Mesenchymal stem cell (in vitro differentiated cells and primary cell): ENCODE data around the gene UBTD1.
A peak's percentile ranks its signal among the peaks of the same experiment; 100 is the strongest.
"Not testable (repeated sequence)": the region's sequence is repeated elsewhere in the genome, so short reads cannot be mapped to it uniquely, and the experiment has no call there.

Experiments
- DNase-seq: peaks from one replicate; pipeline ENCODE4 v3.0.0-alpha.2; 2013
- H2AFZ ChIP-seq: one replicate; pipeline ENCODE4 v1.6.1; 2013; ENCODE audit warnings: low read depth, mild to moderate bottlenecking, control low read depth, inconsistent platforms, low read length, moderate library complexity
- H2AK5ac ChIP-seq: 2 replicates; pipeline ENCODE4 v1.6.1; 2013; ENCODE audit warnings: low read length, moderate library complexity, mild to moderate bottlenecking, inconsistent platforms; ENCODE audit not compliant: severe bottlenecking
- H2BK120ac ChIP-seq: one replicate; pipeline ENCODE4 v1.6.1; 2013; ENCODE audit warnings: low read depth, mild to moderate bottlenecking, inconsistent platforms, low read length, moderate library complexity
- H2BK12ac ChIP-seq, 2 experiments: one replicate each; pipeline ENCODE4 v1.6.1; 2013; ENCODE audit warnings: inconsistent platforms in 2 of 2, low read length in 2 of 2, mild to moderate bottlenecking in 2 of 2, moderate library complexity in 2 of 2, control low read depth in 1 of 2
- H2BK15ac ChIP-seq: one replicate; pipeline ENCODE4 v1.6.1; 2013; ENCODE audit warnings: mild to moderate bottlenecking, low read depth, inconsistent platforms; ENCODE audit not compliant: poor library complexity, severe bottlenecking
- H2BK5ac ChIP-seq: 2 replicates; pipeline ENCODE4 v1.6.1; 2013; ENCODE audit warnings: low read depth, mild to moderate bottlenecking, low read length, control low read depth, inconsistent platforms; ENCODE audit not compliant: poor library complexity, severe bottlenecking
- H3K14ac ChIP-seq, 2 experiments: one replicate each; pipeline ENCODE4 v1.6.1; 2013; ENCODE audit warnings: inconsistent platforms in 2 of 2, low read length in 2 of 2, control low read depth in 1 of 2, mild to moderate bottlenecking in 1 of 2, moderate library complexity in 1 of 2
- H3K18ac ChIP-seq, 2 experiments: one replicate each; pipeline ENCODE4 v1.6.1; 2013; ENCODE audit warnings: inconsistent platforms in 2 of 2, low read length in 2 of 2, control low read depth in 1 of 2, low read depth in 1 of 2, mild to moderate bottlenecking in 1 of 2
- H3K23ac ChIP-seq, 2 experiments: one replicate each; pipeline ENCODE4 v1.6.1; 2013; ENCODE audit warnings: inconsistent platforms in 2 of 2, low read length in 2 of 2, mild to moderate bottlenecking in 2 of 2, moderate library complexity in 2 of 2, control low read depth in 1 of 2
- H3K27ac ChIP-seq: 2 replicates; pipeline ENCODE4 v1.5.1; 2013; ENCODE audit warnings: mild to moderate bottlenecking, moderate library complexity, low read length, control low read depth, inconsistent platforms; ENCODE audit not compliant: poor library complexity, severe bottlenecking
- H3K27me3 ChIP-seq, 2 experiments: 2 replicates each; pipeline versions ENCODE4 v1.6.1 to v1.7.0; 2013; ENCODE audit warnings: low read length in 2 of 2, mild to moderate bottlenecking in 2 of 2, moderate library complexity in 2 of 2, control low read depth in 1 of 2, inconsistent platforms in 1 of 2; ENCODE audit not compliant: control insufficient read depth in 1 of 2, insufficient read depth in 1 of 2
- H3K36me3 ChIP-seq, 2 experiments: 2 replicates each; pipeline versions ENCODE4 v1.6.1 to v1.7.0; 2013; ENCODE audit warnings: low read length in 2 of 2, control low read depth in 1 of 2, inconsistent platforms in 1 of 2, low read depth in 1 of 2, mild to moderate bottlenecking in 1 of 2; ENCODE audit not compliant: insufficient read depth in 2 of 2, control insufficient read depth in 1 of 2
- H3K4ac ChIP-seq, 2 experiments: one replicate each; pipeline ENCODE4 v1.6.1; 2013; ENCODE audit warnings: inconsistent platforms in 2 of 2, low read length in 2 of 2, mild to moderate bottlenecking in 2 of 2, moderate library complexity in 2 of 2, control low read depth in 1 of 2, low read depth in 1 of 2
- H3K4me1 ChIP-seq: 2 replicates; pipeline ENCODE4 v1.6.1; 2013; ENCODE audit warnings: low read depth, low read length, control low read depth; ENCODE audit not compliant: control insufficient read depth, insufficient read depth
- H3K4me2 ChIP-seq: 2 replicates; pipeline ENCODE4 v1.6.1; 2013; ENCODE audit warnings: low read length, mild to moderate bottlenecking, inconsistent platforms; ENCODE audit not compliant: poor library complexity, severe bottlenecking
- H3K4me3 ChIP-seq, 2 experiments: 2 replicates each; pipeline versions ENCODE4 v1.5.1 to v1.7.0; 2013; ENCODE audit warnings: low read length in 2 of 2, mild to moderate bottlenecking in 2 of 2, control low read depth in 1 of 2, low read depth in 1 of 2; ENCODE audit not compliant: insufficient read depth in 1 of 2
- H3K79me1 ChIP-seq: replicated peaks from 2 replicates; pipeline ENCODE4 v1.6.1; 2013; ENCODE audit warnings: mild to moderate bottlenecking, control low read depth, low read length, inconsistent platforms; ENCODE audit not compliant: poor library complexity, severe bottlenecking
- H3K9ac ChIP-seq: 2 replicates; pipeline ENCODE4 v1.7.0; 2013; ENCODE audit warnings: mild to moderate bottlenecking, low read length, moderate library complexity
- H3K9me3 ChIP-seq: 2 replicates; pipeline ENCODE4 v1.7.0; 2013; ENCODE audit warnings: mild to moderate bottlenecking, low read length; ENCODE audit not compliant: control insufficient read depth
- H4K8ac ChIP-seq: one replicate; pipeline ENCODE4 v1.6.1; 2013; ENCODE audit warnings: inconsistent platforms, mild to moderate bottlenecking, low read length, moderate library complexity
- H4K91ac ChIP-seq: one replicate; pipeline ENCODE4 v1.6.1; 2013; ENCODE audit warnings: mild to moderate bottlenecking, low read length, inconsistent platforms
- WGBS: methylation state at CpG from one replicate; pipeline ENCODE4 v1.1.7; 2013; ENCODE audit warnings: mixed read lengths; 5-methylcytosine and 5-hydroxymethylcytosine counted together

Gene UBTD1

DNA sequence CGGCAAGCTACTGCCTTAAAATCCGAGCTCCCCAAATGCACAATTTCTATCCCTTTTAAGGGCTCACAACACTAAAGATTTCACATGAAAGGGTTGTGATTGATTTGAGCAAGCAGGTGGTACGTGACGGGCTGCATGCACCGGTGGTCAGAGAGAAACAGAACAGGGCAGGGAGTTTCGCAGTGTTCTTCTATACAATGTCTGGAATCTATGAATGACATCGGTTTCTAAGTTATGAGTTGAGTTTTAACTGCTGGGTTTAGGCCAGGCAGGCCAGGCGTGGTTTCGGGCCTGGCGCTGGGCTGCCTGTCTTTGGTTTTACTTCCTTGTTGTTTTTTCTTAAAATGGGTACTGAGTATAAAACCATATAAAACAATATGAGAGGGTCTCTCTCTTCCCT is 56.8 kb downstream of the UBTD1 start:
- H2BK12ac ChIP-seq, H3K23ac ChIP-seq, H2BK5ac ChIP-seq, H3K9me3 ChIP-seq, H3K4me2 ChIP-seq, H3K79me1 ChIP-seq, H2BK15ac ChIP-seq, H4K8ac ChIP-seq, H3K4me1 ChIP-seq, H3K18ac ChIP-seq, DNase-seq, H3K27me3 ChIP-seq, H3K4me3 ChIP-seq, H3K4ac ChIP-seq, H3K9ac ChIP-seq, H2AK5ac ChIP-seq, H3K14ac ChIP-seq, H2AFZ ChIP-seq, H2BK120ac ChIP-seq, H3K27ac ChIP-seq, H4K91ac ChIP-seq: not testable (repeated sequence)
- WGBS: 100% methylated on average over 2 of the region's 10 CpGs
- peaks cover 0 to 18% of the 10 kb centered on the region in 2 experiments for H3K36me3 ChIP-seq

DNA sequence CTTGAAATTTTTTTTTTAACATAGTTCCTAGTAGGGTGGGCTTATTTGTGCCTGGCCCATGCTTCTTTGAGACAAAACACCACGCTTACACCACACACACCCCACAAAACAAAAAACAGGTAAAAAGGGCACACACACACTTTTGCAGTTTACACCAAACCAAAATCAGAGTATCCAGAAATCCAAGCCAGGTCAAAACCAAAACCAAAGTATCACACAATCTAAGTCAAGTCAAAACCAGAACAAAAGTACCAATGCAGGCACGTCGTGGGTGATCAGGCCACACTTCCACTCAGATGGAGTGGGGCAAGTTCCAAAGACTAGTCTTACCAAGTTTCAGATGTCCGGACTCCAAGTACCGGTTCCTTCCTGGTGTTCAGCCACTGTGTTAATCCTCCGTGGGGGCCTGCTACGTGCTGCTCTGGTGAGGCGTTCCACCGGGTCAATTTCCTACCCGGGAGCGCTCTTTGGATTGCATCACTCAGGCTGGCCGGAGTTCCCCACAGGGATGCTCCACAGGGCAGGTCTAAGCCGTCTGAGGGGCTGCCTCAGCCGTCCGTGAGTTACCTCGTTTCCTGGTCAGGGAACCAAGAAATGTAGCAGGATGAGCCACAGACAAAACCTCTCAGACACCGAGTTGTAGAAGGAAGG is 62.1 kb downstream of the UBTD1 start:
- H3K4me1 ChIP-seq, H3K14ac ChIP-seq, H4K8ac ChIP-seq, H2BK15ac ChIP-seq, H2BK120ac ChIP-seq, H3K27me3 ChIP-seq, H4K91ac ChIP-seq, DNase-seq, H3K79me1 ChIP-seq, H2AFZ ChIP-seq, H2AK5ac ChIP-seq, H3K4ac ChIP-seq, H3K9me3 ChIP-seq, H3K23ac ChIP-seq, H3K18ac ChIP-seq, H2BK12ac ChIP-seq, H3K36me3 ChIP-seq: not testable (repeated sequence)
- Histone ChIP-seq H3K4me3 (peak overlapping the region; percentile 22 to 77), H3K4me2 (peak overlapping the region; percentile 54), H3K9ac (peak overlapping the region; percentile 86), H2BK5ac (peak overlapping the region; percentile 57), H3K27ac (peak overlapping the region; percentile 98)
- 92% methylated on average over 17 of the region's 17 CpGs for WGBS

DNA sequence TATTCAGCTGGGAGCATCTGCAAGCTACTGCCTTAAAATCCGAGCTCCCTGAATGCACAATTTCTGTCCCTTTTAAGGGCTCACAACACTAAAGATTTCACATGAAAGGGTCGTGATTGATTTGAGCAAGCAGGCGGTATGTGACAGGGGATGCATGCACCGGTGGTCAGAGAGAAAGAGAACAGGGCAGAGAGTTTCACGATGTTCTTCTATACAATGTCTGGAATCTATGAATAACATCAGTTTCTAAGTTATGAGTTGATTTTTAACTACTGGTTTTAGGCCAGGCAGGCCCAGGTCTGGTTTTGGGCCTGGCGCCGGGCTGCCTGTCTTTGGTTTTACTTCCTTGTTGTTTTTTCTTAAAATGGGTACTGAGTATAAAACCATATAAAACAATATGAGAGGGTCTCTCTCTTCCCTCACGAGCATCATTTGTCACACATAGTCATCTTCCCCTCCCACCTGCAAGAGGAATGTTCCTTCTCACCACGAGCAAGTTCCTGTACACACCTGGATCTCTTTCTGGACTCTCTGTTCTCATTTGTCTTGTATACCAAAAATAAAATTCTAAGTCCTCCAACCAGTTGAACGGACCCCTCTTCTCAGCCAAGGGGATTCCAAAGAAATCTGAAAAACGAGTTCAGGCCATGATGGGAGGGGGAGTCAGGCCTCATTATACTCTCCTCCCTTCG is 62.8 kb downstream of the UBTD1 start:
- DNase-seq, H4K8ac ChIP-seq, H3K23ac ChIP-seq, H2BK15ac ChIP-seq, H3K36me3 ChIP-seq, H2BK12ac ChIP-seq, H3K4ac ChIP-seq, H3K27me3 ChIP-seq, H3K18ac ChIP-seq, H2BK120ac ChIP-seq, H2AFZ ChIP-seq, H3K14ac ChIP-seq, H4K91ac ChIP-seq, H3K9me3 ChIP-seq, H3K79me1 ChIP-seq, H3K4me1 ChIP-seq: not testable (repeated sequence)
- peak overlapping the region; percentile 100 for H2AK5ac ChIP-seq
- WGBS: 98% methylated on average over 10 of the region's 12 CpGs
- H3K27ac ChIP-seq: peak overlapping the region; percentile 98
- peak overlapping the region; percentile 54 for H3K4me2 ChIP-seq
- peak overlapping the region in 1 of 2 experiments; percentile 77 for H3K4me3 ChIP-seq
- peak overlapping the region; percentile 86 for H3K9ac ChIP-seq
- peak overlapping the region; percentile 69 for H2BK5ac ChIP-seq

DNA sequence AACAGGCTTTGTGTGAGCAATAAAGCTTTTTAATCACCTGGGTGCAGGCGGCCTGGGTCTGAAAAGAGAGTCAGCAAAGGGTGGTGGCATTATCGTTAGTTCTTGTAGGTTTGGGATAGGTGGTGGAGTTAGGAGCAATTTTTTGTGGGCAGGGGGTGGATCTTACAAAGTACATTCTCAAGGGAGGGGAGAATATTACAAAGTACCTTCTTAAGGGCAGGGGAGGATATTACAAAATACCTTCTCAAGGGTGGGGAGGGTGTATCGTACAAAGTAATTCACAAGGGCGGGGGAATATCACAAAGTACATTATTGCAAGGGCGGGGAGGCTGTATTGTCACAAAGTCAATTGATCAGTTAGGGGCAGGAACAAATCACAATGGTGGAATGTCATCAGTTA is 63.6 kb downstream of the UBTD1 start:
- H2AFZ ChIP-seq, H2BK5ac ChIP-seq, H2BK12ac ChIP-seq, H3K4me1 ChIP-seq, H3K23ac ChIP-seq, H4K91ac ChIP-seq, H4K8ac ChIP-seq, H3K9me3 ChIP-seq, H3K79me1 ChIP-seq, H3K36me3 ChIP-seq, H3K18ac ChIP-seq, H3K27me3 ChIP-seq, H2BK15ac ChIP-seq, H3K9ac ChIP-seq, H3K4me3 ChIP-seq, H3K4me2 ChIP-seq, H3K14ac ChIP-seq, DNase-seq, H3K4ac ChIP-seq, H2BK120ac ChIP-seq: not testable (repeated sequence)
- Histone ChIP-seq H2AK5ac (peak overlapping the region; percentile 89), H3K27ac (peak overlapping the region; percentile 98)
- WGBS: 98% methylated on average over 5 of the region's 5 CpGs
